HG03280 (cell line): ENCODE measurements around the gene NCAPH2.

Experiments used
- ATAC-seq: cut with Tn5 transposase; IDR thresholded peaks from one replicate; pipeline ENCODE4 v1.9.1; 2021; ENCODE audit warnings: mild to moderate bottlenecking, moderate library complexity; ENCODE audit not compliant: unreplicated experiment

NCAPH2 gene

GRCh38 chr22:50488886-50489285 lies 19.1 kb upstream of the NCAPH2 start:
- no peak for ATAC-seq

GRCh38 chr22:50489363-50490243 lies 18.4 kb upstream of the NCAPH2 start:
- no peak for ATAC-seq

- no peak for ATAC-seq
Measured at GRCh38 chr22:50490531-50491308, 17.3 kb upstream of the NCAPH2 start.

GRCh38 chr22:50497093-50497492 lies 10.9 kb upstream of the NCAPH2 start:
- ATAC-seq = no peak

GRCh38 chr22:50498322-50498890 lies 9.6 kb upstream of the NCAPH2 start:
- no peak for ATAC-seq

GRCh38 chr22:50500452-50500851 lies 7.6 kb upstream of the NCAPH2 start:
- no peak for ATAC-seq

GRCh38 chr22:50502096-50502495 lies 5.9 kb upstream of the NCAPH2 start:
- no peak for ATAC-seq

GRCh38 chr22:50502628-50503474 lies 5.2 kb upstream of the NCAPH2 start:
- no peak for ATAC-seq

- ATAC-seq = no peak
Measured at GRCh38 chr22:50503475-50504145, 4.4 kb upstream of the NCAPH2 start.

GRCh38 chr22:50504369-50505211 lies 3.4 kb upstream of the NCAPH2 start:
- no peak for ATAC-seq

GRCh38 chr22:50505276-50505775 lies 2.7 kb upstream of the NCAPH2 start:
- ATAC-seq = no peak

- ATAC-seq = no peak
Measured at GRCh38 chr22:50505776-50506610, 2.0 kb upstream of the NCAPH2 start.

- ATAC-seq = peak; percentile 2
Measured at GRCh38 chr22:50506611-50507420, 1.2 kb upstream of the NCAPH2 start.

- ATAC-seq = peak; percentile 66
Measured at GRCh38 chr22:50507421-50507990, 518 bp upstream of the NCAPH2 start, which contains the start of gene LMF2. LMF2 (minus strand) TSS chr22:50507702; CDS start chr22:50507675, 27 bp downstream.

GRCh38 chr22:50508897-50509296 lies 873 bp downstream of the NCAPH2 start:
- ATAC-seq = no peak

GRCh38 chr22:50513175-50513574 lies 5.2 kb downstream of the NCAPH2 start:
- ATAC-seq = no peak

GRCh38 chr22:50516068-50516467 lies 8.0 kb downstream of the NCAPH2 start:
- no peak for ATAC-seq
